ENCODE data around the gene SLMAP.

DNA sequence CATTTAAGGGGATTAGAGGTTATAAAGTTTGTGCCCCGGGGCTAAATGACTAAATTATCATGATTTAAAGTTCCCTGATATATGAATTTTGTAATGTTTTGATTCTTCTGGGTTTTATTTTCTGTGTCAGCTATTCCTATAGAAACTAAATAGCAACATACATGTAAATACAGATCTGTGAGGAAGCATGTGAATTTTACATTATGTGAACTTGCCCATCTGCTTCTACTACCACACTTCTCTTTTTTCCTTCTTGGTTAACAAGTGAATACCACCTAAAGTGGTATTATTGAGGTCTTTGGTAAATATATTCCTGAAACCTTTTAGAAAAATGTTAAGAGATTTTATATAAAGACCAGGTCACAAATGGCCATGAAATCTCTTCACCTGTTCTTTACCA is 29.3 kb downstream of the SLMAP start:
- TF ChIP-seq, protein P1, sequence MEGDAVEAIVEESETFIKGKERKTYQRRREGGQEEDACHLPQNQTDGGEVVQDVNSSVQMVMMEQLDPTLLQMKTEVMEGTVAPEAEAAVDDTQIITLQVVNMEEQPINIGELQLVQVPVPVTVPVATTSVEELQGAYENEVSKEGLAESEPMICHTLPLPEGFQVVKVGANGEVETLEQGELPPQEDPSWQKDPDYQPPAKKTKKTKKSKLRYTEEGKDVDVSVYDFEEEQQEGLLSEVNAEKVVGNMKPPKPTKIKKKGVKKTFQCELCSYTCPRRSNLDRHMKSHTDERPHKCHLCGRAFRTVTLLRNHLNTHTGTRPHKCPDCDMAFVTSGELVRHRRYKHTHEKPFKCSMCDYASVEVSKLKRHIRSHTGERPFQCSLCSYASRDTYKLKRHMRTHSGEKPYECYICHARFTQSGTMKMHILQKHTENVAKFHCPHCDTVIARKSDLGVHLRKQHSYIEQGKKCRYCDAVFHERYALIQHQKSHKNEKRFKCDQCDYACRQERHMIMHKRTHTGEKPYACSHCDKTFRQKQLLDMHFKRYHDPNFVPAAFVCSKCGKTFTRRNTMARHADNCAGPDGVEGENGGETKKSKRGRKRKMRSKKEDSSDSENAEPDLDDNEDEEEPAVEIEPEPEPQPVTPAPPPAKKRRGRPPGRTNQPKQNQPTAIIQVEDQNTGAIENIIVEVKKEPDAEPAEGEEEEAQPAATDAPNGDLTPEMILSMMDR (IDR thresholded peaks at IDR 0.05) = no peak
- no peak for TF ChIP-seq POLR2AphosphoS5 (IDR thresholded peaks at IDR 0.05; ENCODE audit: low read depth, low read length)
- TF ChIP-seq SIN3A (IDR thresholded peaks at IDR 0.05; ENCODE audit: borderline replicate concordance, insufficient read depth, low read depth, low read length) = no peak
- TF ChIP-seq, protein P2, sequence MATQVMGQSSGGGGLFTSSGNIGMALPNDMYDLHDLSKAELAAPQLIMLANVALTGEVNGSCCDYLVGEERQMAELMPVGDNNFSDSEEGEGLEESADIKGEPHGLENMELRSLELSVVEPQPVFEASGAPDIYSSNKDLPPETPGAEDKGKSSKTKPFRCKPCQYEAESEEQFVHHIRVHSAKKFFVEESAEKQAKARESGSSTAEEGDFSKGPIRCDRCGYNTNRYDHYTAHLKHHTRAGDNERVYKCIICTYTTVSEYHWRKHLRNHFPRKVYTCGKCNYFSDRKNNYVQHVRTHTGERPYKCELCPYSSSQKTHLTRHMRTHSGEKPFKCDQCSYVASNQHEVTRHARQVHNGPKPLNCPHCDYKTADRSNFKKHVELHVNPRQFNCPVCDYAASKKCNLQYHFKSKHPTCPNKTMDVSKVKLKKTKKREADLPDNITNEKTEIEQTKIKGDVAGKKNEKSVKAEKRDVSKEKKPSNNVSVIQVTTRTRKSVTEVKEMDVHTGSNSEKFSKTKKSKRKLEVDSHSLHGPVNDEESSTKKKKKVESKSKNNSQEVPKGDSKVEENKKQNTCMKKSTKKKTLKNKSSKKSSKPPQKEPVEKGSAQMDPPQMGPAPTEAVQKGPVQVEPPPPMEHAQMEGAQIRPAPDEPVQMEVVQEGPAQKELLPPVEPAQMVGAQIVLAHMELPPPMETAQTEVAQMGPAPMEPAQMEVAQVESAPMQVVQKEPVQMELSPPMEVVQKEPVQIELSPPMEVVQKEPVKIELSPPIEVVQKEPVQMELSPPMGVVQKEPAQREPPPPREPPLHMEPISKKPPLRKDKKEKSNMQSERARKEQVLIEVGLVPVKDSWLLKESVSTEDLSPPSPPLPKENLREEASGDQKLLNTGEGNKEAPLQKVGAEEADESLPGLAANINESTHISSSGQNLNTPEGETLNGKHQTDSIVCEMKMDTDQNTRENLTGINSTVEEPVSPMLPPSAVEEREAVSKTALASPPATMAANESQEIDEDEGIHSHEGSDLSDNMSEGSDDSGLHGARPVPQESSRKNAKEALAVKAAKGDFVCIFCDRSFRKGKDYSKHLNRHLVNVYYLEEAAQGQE (IDR thresholded peaks at IDR 0.05; ENCODE audit: insufficient read depth in 1 of 2, low read depth in 2 of 2, low read length in 1 of 2) = no peak
